GM18517 (cell line): Measurements from ENCODE around the gene ZSCAN21.
A peak's percentile ranks its signal among the peaks of the same experiment; 100 is the strongest.

ENCODE experiments used
- ATAC-seq: cut with Tn5 transposase; IDR thresholded peaks from one replicate; pipeline ENCODE4 v1.9.1; 2021; ENCODE audit warnings: mild to moderate bottlenecking, moderate library complexity; ENCODE audit not compliant: unreplicated experiment

ZSCAN21 gene

GRCh38 chr7:100095289-100095688, 45.7 kb downstream of the ZSCAN21 start:
- no peak for ATAC-seq

GRCh38 chr7:100095704-100096103, 46.1 kb downstream of the ZSCAN21 start:
- no peak for ATAC-seq

GRCh38 chr7:100098913-100099312, 49.3 kb downstream of the ZSCAN21 start:
- ATAC-seq: no peak

GRCh38 chr7:100099452-100099851, 49.9 kb downstream of the ZSCAN21 start:
- no peak for ATAC-seq

GRCh38 chr7:100100420-100101015, 50.9 kb downstream of the ZSCAN21 start:
- peak; percentile 51 for ATAC-seq

GRCh38 chr7:100101016-100101862, 51.7 kb downstream of the ZSCAN21 start, which contains the start of the genes AP4M1 and MCM7:
Gene AP4M1, plus strand, starts transcription at chr7:100101643. Its CDS starts 72 bp downstream, at chr7:100101715.
Gene MCM7, minus strand, starts transcription at chr7:100101397. Its CDS starts 103 bp downstream, at chr7:100101294.
- peak; percentile 78 for ATAC-seq

- no peak for ATAC-seq
Observed at GRCh38 chr7:100102950-100103840, 53.6 kb downstream of the ZSCAN21 start.

GRCh38 chr7:100105534-100105933, 56.0 kb downstream of the ZSCAN21 start:
- ATAC-seq: no peak

GRCh38 chr7:100106633-100107032, 57.1 kb downstream of the ZSCAN21 start:
- no peak for ATAC-seq

GRCh38 chr7:100107125-100107737, 57.7 kb downstream of the ZSCAN21 start:
- no peak for ATAC-seq

GRCh38 chr7:100107890-100108289, 58.3 kb downstream of the ZSCAN21 start:
- ATAC-seq: no peak

- ATAC-seq: no peak
Observed at GRCh38 chr7:100109521-100110163, 60.1 kb downstream of the ZSCAN21 start.

- no peak for ATAC-seq
Observed at GRCh38 chr7:100111156-100111555, 61.6 kb downstream of the ZSCAN21 start.

- ATAC-seq: no peak
Observed at GRCh38 chr7:100111914-100112313, 62.3 kb downstream of the ZSCAN21 start.
